Parathyroid adenoma (tissue), 2 donors: ENCODE measurements around the gene TUBB2B.

Source experiments
- H2AFZ ChIP-seq: fragments of 300-600 bp; sonication (generic); one replicate; pipeline ENCODE4 v1.7.0; 2017; ENCODE audit warnings: antibody characterized with exemption, mild to moderate bottlenecking
- H3K27ac ChIP-seq: fragments of 300-600 bp; sonication (generic); one replicate; pipeline ENCODE4 v1.7.0; 2017
- H3K27me3 ChIP-seq: fragments of 300-600 bp; sonication (generic); one replicate; pipeline ENCODE4 v1.7.0; 2017; ENCODE audit warnings: low read length; ENCODE audit not compliant: control insufficient read depth, insufficient read depth
- H3K36me3 ChIP-seq: fragments of 300-600 bp; sonication (generic); one replicate; pipeline ENCODE4 v1.7.0; 2017; ENCODE audit warnings: low read length; ENCODE audit not compliant: control insufficient read depth, insufficient read depth
- H3K4me1 ChIP-seq: fragments of 300-600 bp; sonication (generic); one replicate; pipeline ENCODE4 v1.7.0; 2017; ENCODE audit warnings: control low read depth
- H3K4me2 ChIP-seq: fragments of 300-600 bp; sonication (generic); one replicate; pipeline ENCODE4 v1.7.0; 2017; ENCODE audit warnings: low read length
- H3K4me3 ChIP-seq: fragments of 300-600 bp; sonication (generic); one replicate; pipeline ENCODE4 v1.7.0; 2017; ENCODE audit warnings: low read depth, low read length
- H3K79me2 ChIP-seq: fragments of 300-600 bp; sonication (generic); one replicate; pipeline ENCODE4 v1.7.0; 2017; ENCODE audit warnings: control low read depth
- H3K9ac ChIP-seq: fragments of 300-600 bp; sonication (generic); one replicate; pipeline ENCODE4 v1.7.0; 2017; ENCODE audit warnings: mild to moderate bottlenecking
- H3K9me3 ChIP-seq: fragments of 300-600 bp; sonication (generic); one replicate; pipeline ENCODE4 v1.7.0; 2017; ENCODE audit warnings: low read length; ENCODE audit not compliant: control insufficient read depth
- TF ChIP-seq, protein P1 (sequence below): fragments of 300-600 bp; sonication (generic); IDR thresholded peaks from one replicate; pipeline ENCODE4 v1.7.0; 2017; ENCODE audit warnings: antibody characterized with exemption, mild to moderate bottlenecking
- donor health status: primary hyperparathyroidism.

Gene TUBB2B

DNA sequence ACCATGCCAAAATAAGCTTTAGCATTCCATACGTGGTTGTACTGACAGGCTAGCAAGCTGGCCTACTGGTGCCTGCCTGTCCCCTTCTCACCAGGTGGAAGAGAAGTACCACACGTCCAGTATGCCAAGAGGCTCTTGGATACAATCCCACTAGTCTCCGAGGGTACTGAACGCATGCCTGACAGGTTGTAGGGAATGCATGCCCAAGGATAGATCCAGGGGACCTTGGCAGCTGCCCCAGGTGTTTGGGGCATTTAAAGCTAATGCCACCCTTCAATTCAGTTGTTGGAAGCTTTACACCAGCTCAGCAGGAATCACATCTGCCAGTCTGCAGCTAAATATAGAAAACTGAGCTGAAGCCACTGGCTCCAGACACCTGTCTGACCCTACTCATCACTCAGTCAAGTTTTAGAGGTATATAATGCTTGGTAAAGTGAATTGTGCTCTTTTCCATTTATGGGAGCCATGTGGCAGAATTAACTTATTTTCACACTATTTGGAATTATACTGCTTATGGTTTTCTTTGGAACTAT lies 4.9 kb downstream of the TUBB2B start:
- Histone ChIP-seq H3K79me2 (no peaks in the 10 kb centered on the region), H2AFZ (no peak overlapping the region), H3K27me3 (no peaks in the 10 kb centered on the region), H3K36me3 (no peaks in the 10 kb centered on the region), H3K9ac (no peak overlapping the region), H3K27ac (no peak overlapping the region), H3K4me3 (no peak overlapping the region), H3K4me2 (no peak overlapping the region), H3K4me1 (peaks cover 4% of the 10 kb centered on the region), H3K9me3 (no peaks in the 10 kb centered on the region)
- TF ChIP-seq, protein P1, sequence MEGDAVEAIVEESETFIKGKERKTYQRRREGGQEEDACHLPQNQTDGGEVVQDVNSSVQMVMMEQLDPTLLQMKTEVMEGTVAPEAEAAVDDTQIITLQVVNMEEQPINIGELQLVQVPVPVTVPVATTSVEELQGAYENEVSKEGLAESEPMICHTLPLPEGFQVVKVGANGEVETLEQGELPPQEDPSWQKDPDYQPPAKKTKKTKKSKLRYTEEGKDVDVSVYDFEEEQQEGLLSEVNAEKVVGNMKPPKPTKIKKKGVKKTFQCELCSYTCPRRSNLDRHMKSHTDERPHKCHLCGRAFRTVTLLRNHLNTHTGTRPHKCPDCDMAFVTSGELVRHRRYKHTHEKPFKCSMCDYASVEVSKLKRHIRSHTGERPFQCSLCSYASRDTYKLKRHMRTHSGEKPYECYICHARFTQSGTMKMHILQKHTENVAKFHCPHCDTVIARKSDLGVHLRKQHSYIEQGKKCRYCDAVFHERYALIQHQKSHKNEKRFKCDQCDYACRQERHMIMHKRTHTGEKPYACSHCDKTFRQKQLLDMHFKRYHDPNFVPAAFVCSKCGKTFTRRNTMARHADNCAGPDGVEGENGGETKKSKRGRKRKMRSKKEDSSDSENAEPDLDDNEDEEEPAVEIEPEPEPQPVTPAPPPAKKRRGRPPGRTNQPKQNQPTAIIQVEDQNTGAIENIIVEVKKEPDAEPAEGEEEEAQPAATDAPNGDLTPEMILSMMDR: no peak

DNA sequence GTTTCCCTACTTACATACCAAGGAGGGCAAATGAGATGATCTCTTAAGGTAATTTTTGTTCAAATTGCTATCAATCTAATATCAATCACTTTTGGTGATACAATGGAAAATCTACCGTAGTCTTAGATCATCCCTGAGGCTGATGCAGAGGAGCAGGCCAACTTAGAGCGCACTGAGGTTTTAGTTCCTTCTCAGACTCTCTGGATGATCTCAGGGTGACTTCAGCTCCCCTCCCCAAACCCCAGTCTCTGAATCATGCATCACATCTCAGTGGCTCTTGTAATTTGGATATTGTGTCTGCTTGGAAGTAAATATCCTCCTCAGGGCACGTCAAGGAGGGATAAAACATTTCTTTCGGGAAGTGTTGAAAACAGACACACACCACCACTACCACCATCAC lies 5.9 kb downstream of the TUBB2B start:
- no peaks in the 10 kb centered on the region for H3K9me3 ChIP-seq
- H3K27me3 ChIP-seq: no peaks in the 10 kb centered on the region
- no peak overlapping the region for H3K9ac ChIP-seq
- no peak overlapping the region for H2AFZ ChIP-seq
- H3K79me2 ChIP-seq: no peaks in the 10 kb centered on the region
- no peaks in the 10 kb centered on the region for H3K4me1 ChIP-seq
- H3K27ac ChIP-seq: no peak overlapping the region
- H3K36me3 ChIP-seq: no peaks in the 10 kb centered on the region
- TF ChIP-seq, protein P1: no peak
- no peak overlapping the region for H3K4me3 ChIP-seq
- H3K4me2 ChIP-seq: no peak overlapping the region

DNA sequence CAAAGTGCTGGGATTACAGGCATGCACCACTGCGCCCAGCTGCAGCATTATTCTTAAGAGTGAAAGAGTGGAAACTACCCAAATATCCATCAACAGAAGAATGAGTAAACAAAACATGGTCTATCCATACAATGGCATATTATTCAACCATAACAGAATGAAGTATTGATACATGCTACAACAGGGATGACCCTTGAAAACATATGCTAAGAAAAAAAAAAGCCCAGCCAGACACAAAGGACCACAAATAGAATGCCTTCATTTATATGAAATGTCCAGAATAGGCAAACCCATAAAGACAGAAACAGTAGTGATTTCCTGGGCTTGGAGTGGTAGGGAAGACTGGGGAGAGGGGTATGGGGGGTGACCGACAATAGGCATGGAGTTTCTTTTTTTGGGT lies 7.1 kb downstream of the TUBB2B start:
- TF ChIP-seq, protein P1: no peak
- Histone ChIP-seq H3K4me2 (no peak overlapping the region), H3K4me1 (no peaks in the 10 kb centered on the region), H3K36me3 (no peaks in the 10 kb centered on the region), H3K79me2 (no peaks in the 10 kb centered on the region), H3K4me3 (no peak overlapping the region), H3K9ac (no peak overlapping the region), H3K27ac (no peak overlapping the region), H2AFZ (no peak overlapping the region), H3K9me3 (no peaks in the 10 kb centered on the region), H3K27me3 (no peaks in the 10 kb centered on the region)

DNA sequence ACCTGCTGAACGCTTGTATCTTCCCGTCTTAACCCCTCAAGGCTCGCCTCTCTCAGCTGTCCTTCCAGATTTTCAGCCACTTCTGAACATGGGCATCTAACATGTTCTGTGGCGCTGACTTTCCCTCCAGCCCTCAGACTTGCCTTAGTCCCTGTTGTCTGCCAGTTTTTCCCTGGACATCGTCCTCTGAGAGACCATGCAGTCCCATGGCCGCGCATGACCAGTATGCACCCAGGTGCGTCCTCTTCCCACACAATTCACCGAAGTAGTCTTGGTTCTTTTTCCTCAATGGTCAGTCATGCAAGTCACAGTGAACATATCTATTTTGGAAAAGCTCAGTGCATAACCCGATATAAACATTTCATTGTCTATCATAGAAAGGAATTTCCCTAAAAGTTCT lies 9.2 kb downstream of the TUBB2B start:
- Histone ChIP-seq H3K79me2 (no peaks in the 10 kb centered on the region), H3K27ac (no peak overlapping the region), H2AFZ (no peak overlapping the region), H3K36me3 (no peaks in the 10 kb centered on the region), H3K9me3 (no peaks in the 10 kb centered on the region), H3K4me1 (no peaks in the 10 kb centered on the region), H3K4me2 (no peak overlapping the region), H3K9ac (no peak overlapping the region), H3K4me3 (no peak overlapping the region), H3K27me3 (no peaks in the 10 kb centered on the region)
- TF ChIP-seq, protein P1: no peak

DNA sequence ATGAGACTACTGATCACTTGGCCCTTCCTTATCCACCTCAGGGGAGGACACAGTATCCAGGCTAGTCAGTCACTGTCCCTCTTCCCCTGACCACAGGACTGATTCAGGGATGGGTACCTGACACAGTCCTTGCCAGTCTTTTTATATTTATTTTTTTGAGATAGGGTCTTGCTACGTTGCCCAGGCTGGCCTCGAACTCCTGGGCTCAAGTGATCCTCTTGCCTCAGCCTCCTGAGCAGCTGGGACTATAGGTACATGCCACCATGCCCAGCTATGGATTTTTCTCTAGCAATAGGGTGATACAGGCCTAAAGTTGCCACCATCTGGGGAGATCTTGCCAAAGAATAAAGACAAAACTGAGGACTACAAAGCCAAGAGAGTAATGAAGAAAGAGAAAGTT lies 10.2 kb downstream of the TUBB2B start:
- no peak overlapping the region for H2AFZ ChIP-seq
- H3K79me2 ChIP-seq: no peaks in the 10 kb centered on the region
- no peak overlapping the region for H3K9ac ChIP-seq
- TF ChIP-seq, protein P1: no peak
- no peaks in the 10 kb centered on the region for H3K4me1 ChIP-seq
- no peak overlapping the region for H3K4me2 ChIP-seq
- no peak overlapping the region for H3K27ac ChIP-seq
- no peaks in the 10 kb centered on the region for H3K9me3 ChIP-seq
- no peaks in the 10 kb centered on the region for H3K36me3 ChIP-seq
- no peaks in the 10 kb centered on the region for H3K27me3 ChIP-seq
- no peak overlapping the region for H3K4me3 ChIP-seq
